Measurements from ENCODE around the gene TRIM44.

TRIM44 gene, protein sequence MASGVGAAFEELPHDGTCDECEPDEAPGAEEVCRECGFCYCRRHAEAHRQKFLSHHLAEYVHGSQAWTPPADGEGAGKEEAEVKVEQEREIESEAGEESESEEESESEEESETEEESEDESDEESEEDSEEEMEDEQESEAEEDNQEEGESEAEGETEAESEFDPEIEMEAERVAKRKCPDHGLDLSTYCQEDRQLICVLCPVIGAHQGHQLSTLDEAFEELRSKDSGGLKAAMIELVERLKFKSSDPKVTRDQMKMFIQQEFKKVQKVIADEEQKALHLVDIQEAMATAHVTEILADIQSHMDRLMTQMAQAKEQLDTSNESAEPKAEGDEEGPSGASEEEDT

DNA sequence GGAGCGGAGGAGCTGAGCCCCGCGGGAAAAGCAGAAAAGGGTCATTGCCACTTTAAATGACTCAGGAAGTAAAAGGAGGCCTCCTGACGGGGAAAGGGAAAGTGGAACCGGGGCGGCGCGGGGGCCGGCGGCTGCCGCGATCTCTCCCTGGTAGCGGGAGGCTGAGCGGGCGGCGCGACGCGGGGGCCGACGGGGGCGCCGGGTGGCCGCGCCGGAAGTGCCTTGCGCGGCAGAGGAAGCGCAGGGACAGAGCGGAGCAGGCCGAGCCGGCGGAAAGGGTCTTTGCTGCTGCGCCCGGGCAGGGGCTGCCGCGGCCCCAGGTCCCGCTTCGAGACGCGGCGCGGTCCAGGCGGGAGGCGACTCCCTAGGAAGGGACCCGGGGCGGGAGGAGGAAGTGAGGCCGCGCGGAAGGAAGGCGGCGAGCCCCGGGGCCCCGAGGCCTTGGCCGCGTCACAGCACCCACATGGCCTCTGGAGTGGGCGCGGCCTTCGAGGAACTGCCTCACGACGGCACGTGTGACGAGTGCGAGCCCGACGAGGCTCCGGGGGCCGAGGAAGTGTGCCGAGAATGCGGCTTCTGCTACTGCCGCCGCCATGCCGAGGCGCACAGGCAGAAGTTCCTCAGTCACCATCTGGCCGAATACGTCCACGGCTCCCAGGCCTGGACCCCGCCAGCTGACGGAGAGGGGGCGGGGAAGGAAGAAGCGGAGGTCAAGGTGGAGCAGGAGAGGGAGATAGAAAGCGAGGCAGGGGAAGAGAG, at the start of gene TRIM44:
TRIM44 (plus strand) TSS at position 127 of the 759 bp plus-strand sequence; CDS start at position 464, 337 bp downstream.
- peak; percentile 38 for DNase-seq

DNA sequence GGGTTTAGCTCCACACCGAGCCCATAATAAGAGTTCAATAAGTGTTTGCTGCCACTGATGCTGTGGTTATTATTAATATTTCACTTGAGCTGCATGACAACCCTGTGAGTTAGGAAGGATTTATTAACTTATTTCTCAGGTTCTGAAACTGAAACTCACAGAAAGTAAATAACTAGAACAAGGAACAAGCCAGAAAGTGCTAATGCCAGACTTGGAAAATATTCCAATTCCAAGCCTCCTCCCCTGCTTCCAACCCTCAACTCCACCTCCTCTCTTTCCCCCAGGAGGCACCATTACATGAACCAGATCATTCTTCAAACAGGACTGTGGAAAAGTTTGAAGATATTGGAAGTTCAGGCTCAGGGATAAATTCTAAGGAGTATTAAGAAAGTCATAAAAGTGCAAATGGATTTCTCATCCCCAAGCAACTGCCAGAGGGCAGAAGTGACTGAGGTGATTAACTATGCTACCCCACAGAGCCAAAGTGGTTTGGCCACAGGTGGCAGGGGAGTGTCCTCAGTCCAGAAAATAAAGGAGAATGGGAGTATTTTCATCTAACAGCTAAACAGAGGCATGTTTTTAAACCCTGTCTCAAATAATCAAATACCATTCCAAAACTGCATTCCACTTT, 47.5 kb upstream of the TRIM44 start:
- DNase-seq, result no peak

DNA sequence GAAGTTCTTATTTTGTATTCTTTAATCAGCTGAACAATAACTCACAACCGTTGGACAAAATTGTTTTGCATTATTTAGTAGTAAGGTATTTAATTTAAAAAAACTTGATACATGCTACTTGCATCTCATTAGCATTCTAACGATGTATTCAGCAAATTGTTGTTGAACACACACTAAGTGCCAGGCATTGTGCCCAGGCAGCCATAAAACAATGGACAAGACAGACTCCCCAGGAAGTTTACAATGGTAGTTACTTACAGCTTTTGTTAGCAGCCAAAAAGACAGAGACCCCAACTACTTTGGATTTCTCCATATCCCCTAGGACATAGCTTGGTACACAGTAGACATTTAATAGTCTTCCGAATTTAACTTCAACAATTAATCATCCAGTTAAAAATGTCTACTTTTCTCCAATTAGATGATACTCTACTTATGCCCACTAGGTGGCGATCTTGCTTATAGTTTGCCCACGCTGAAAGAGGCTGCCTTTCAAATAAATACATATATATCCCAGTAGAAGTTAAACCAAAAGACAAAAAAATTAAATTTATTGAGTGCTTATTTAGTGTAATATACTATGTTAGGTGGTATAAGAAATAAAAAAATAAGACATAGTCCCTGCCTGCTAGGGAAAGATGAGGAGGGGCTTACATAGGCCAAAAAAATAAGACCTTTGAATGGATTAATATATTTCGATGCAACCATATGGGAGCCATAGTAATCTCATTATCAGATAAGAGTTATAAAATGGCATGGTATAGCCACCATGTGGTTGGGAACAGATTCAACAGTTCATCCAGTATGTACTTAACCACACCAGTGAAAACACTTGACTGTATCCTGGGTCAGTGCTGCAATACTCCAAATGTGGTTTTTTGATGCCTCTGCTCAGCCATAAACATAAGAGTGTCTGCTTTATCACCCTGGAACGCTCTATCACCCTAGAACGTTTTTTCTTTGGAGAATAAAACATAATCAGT, 46.4 kb upstream of the TRIM44 start:
- peak; percentile 51 for DNase-seq

DNA sequence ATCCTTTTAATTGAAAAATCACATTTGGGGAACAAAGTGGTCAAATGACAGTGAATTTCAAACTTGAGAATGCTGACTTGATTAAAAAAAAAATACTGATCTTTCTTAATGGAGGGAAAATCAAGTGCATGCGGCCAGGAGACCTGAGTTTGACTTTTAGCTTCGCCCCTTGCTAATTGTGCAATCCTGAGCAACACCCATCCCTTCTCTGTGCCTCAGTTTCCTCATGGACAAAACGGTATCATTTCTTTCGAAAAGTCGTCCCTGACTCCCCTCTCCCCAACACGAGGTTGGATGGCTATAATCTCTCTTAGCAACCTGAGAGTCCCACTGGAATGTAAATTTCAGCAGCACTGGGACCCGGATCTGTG, 45.3 kb upstream of the TRIM44 start:
- DNase-seq, result no peak

DNA sequence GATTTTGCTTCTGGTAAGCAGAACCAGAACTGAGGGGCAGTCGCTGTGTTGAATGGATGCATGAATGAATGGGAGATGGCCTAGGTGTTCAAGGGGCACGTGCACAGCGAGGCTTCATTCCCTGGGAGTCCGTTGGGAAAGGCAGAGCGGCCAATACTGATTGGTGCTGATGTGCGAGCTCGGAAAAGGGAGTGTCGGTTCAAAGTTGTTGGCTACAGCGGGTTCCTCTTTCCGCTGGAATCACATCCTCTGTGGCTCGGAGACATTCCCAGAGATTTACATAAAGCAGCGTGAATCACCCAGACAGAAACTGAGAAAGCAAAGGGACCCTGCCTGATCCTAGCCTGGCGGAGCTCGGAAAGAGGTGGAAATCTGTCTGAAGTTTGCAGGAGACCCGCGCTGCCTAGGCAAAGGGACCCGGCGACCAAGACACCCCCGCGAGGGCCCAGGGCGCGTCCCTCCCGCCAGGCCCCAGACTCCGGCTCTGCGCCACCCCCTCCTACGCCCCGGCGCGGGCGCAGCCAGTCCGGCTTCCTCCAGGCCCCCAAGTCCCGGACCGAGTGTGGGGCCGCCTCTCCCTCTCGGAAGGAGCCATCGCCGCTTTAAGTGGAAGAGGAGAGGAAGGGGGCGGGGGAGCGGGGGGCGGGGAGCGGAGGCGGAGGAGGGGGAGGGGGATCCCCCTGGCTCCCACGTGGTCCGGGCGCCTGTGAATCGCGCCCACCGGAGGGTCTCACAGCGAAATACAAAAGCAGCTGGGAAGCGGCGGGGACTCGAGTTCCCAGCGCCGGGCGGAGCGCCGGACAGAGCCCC, 44.7 kb upstream of the TRIM44 start, which contains the start of gene FJX1:
FJX1 (plus strand) TSS at position 774 of the 810 bp plus-strand sequence. CDS start 177 bp downstream, outside the sequence.
- no peak for DNase-seq

DNA sequence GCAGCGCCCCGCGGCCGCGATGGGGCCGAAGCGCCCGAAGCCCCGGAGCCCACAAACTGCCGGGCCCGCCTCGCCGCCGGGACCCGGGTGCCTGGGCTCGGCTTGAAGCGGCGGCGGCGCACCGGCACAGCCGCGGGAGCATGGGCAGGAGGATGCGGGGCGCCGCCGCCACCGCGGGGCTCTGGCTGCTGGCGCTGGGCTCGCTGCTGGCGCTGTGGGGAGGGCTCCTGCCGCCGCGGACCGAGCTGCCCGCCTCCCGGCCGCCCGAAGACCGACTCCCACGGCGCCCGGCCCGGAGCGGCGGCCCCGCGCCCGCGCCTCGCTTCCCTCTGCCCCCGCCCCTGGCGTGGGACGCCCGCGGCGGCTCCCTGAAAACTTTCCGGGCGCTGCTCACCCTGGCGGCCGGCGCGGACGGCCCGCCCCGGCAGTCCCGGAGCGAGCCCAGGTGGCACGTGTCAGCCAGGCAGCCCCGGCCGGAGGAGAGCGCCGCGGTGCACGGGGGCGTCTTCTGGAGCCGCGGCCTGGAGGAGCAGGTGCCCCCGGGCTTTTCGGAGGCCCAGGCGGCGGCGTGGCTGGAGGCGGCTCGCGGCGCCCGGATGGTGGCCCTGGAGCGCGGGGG, 44.0 kb upstream of the TRIM44 start:
- DNase-seq, result no peak

DNA sequence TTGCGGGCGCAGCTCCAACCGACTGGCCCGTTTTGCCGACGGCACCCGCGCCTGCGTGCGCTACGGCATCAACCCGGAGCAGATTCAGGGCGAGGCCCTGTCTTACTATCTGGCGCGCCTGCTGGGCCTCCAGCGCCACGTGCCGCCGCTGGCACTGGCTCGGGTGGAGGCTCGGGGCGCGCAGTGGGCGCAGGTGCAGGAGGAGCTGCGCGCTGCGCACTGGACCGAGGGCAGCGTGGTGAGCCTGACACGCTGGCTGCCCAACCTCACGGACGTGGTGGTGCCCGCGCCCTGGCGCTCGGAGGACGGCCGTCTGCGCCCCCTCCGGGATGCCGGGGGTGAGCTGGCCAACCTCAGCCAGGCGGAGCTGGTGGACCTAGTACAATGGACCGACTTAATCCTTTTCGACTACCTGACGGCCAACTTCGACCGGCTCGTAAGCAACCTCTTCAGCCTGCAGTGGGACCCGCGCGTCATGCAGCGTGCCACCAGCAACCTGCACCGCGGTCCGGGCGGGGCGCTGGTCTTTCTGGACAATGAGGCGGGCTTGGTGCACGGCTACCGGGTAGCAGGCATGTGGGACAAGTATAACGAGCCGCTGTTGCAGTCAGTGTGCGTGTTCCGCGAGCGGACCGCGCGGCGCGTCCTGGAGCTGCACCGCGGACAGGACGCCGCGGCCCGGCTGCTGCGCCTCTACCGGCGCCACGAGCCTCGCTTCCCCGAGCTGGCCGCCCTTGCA, 43.3 kb upstream of the TRIM44 start:
- DNase-seq, result no peak

DNA sequence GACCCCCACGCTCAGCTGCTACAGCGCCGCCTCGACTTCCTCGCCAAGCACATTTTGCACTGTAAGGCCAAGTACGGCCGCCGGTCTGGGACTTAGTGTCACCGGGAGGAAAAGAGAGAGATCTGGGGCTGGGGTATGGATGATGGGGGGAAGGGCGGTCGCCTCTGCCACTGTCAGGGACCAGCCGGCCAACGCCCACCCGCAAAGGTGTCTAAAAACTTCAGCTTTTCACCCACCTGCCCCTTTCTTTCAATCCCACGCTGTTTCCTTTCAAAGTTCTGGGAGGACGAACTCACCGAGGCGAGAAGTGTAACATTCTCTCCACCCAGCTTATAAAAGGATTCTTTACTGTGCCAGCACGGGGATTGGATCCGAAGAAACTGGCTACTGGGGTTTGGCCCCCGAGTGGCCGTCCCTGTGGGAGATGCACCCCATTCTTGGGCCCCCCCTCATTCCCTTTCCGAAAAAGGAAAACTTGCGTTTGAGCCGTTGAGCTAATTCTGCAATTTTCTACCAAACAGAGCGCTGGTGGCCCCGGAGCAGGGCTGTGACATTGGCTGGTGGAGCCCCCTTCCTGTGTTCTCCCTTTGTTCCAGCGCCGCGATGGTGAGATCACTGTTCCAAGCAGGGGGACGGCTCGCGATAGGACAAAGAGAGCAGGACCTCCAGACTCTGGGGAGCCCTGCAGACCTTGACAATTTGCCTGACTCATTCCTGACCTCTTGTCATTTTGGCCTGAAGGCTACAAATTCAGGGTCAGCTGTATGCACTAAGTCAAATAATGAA, 42.5 kb upstream of the TRIM44 start:
- DNase-seq, result no peak

DNA sequence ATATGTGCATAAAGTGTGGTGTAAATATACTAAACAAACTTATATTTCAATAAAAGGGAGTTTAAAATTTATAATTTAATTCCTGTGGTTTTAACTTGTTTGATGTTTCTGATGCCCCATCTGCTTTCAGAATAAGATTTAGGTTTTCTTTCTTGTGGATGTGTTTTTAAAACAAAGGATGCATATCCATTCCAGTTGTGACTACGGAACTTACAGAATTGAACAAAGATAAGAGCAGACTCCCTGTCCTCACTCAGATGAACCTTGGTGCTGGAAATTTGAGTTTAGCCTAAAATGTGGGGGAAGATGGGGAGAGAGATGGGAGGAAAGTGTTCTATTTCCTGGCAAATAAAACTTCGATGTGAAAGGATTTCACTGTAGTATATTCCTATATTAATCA, 41.8 kb upstream of the TRIM44 start:
- DNase-seq, result no peak

DNA sequence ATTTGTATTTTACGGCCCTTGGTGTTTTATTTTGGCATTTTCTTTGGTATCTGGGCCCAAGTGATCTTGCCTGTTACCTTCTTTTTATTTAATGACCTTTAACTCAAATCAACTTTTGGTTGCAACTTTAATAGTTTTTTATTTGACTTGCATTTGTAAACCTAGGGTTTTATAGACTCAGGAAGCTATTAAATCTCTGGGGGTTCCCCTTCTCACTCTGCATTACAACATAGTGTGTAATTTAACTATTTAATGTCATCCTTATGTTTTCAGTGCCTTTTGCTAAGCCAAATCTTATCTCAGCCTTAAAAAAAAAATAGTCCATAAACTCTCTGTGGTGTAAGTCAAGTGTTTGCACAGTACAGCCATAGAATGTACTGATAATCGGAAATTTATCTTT, 41.0 kb upstream of the TRIM44 start:
- no peak for DNase-seq

DNA sequence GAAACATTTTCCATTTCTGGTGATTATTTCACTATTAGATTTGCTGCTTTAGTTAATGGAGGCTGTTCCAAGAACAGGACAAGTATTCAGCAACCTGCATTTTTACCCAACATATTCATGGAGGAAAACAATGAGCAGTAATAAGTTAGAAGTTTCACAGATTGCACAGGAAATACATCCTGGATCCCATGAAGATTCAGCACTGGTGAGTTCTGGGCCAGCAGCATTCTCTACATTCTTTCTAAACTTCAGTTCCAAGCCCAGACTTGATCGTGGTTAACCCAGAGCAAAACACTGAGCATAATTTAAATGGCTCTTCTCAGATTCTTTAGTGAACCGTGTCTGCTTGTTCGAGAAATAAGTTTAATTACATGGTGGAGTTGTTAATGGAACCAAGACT, 40.5 kb upstream of the TRIM44 start:
- no peak for DNase-seq

DNA sequence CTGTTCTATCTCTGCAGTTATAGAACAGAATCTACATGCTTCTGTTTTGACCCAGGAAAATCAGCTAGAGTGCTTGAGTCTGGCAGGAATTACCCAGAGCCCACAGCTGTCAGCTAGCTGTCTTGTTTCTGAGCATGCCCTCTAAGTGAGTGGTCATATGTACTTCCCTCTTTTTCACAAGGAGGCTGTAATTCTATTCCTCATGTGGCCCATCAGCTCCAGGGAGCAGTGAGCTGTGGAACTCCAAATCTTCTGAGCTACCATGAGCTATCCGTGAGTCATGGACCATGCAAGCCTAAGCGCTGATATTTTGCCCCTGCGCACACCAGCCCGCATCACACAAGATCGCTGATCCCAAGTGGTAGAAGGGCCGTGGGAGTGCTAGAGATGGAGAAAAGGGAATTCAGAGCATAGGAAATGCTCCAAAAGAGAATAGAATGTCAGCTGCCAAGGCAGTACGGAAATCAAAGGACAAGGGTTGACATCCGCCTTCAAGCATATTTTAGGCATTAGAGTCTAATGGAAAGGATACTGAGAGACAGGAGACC, 38.9 kb upstream of the TRIM44 start:
- DNase-seq, result no peak

DNA sequence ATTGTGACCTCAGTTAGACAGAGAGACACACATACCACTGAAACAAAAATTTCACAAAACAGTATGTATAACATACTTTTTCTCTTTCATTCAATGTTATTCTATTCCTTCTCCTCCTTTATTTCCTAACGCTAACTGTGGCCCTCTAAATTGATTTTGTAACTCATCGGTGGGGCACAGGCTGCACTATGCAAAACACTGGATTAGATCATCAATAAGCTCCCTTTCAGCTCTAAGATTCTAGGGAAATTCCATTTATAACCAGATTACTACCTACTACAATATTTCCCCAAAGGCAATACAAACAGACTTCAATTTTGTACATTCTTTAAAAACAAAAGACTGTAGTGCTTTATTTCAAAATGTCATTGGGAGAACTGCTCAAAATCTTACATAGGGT, 38.3 kb upstream of the TRIM44 start:
- DNase-seq, result no peak

DNA sequence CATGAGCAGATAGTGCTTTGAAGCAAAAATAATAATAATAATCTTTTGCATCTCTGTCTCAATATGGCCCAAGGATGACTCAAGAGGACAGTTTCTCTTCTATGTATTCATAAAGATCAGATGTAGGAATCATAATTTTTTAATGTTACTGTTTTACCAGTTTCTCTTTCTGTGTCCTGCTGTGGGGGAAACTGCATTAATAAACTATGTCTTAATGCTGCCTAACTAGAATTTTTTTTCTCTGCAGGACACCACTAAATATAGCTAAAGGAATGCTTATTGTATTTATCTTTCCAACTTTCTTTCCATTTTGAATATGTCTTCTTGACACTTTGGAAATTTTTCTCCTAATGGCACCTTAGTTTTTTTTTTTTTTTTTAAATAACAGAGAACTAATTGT, 37.8 kb upstream of the TRIM44 start:
- DNase-seq, result no peak

DNA sequence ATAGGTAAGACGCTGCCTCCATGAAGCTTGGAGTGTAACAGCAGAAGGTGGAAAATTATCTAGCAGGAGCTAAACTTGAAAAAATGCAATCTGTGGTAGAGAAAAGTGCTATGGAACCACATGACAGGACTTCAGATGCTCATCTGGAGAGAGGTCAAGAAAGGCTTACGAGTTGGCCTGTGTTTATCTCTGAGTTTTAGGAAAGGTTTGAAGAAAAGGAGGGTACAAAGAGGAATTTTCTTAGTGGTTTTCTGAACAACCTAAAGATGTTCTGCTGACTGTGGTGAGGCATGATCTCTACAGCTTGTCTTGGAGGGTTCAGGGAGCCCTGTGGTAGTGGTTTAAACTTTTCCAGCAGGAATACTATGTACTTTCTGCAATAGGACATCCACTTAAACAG, 36.1 kb upstream of the TRIM44 start:
- no peak for DNase-seq

DNA sequence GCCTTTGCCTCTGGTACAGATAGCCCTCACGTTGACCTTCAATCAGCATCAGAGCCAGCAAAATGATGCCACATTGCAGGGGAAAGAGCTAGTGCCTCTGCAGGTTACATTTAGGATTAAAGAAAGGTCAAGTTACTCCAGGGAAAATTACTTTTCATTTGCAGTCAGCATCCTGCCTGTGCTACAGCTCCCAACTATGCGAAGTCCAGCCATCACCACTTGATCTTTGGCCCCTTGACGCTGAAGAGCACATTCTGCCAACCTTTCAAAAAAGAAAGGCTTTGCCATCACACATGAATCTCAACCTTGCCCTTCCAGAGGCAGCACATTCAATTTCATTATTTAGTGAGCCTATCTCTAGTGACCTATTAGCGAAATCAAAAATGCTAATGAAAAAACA, 33.1 kb upstream of the TRIM44 start:
- DNase-seq, result no peak

DNA sequence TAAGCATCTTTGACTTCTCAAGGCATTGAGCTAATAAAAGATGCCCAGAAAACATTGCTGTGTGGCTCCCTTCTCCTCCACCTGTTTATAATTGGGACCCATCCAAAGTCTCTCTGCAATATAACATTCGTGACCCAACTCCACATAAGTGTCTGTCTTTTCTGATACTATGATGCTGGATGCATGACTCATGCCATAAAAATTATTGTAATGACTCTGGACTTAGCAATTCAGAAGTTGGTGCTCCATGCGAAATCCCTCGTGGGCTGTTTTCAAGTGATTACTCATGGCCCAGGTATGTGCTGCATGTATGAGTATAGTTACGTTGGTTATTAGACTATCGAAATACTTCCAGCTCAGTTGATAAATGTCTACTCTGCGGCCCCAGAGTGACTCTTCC, 32.7 kb upstream of the TRIM44 start:
- no peak for DNase-seq

DNA sequence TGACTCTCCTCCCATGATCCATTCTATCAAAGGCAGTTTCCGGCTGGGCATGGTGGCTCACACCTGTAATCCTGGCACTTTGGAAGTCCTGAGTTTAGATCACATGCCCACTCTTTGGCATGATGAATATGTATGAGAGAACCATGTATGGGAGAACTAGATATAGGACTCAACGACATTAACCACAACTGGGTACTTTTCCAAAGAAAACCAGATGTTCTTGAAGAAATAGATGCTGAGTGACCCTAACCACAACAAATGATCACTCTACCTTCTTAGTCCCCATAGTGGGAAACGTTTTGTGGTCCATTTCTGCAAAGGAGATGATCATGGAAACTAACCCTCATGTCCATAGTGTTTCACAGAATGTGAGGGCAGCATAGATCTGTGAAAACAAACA, 30.7 kb upstream of the TRIM44 start:
- no peak for DNase-seq

DNA sequence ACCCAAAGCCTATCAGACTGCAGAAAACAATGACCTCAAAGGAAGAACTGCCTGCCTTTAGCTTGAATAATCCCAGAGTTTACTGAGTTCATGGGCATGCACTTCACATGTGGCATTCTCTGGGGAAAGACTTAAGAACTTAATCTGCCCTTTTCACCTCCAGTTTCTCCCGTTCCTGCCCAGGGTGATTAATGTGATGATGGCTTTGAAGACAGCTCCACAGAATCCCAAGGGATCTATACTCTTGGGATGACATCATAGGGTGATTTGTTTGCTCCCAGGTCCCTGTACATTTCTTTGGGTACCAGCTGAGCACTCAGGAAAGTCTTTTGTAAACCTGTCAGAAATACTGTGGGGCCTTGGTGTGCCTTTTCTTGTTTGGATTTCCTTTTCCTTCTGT, 30.3 kb upstream of the TRIM44 start:
- no peak for DNase-seq
